ENCODE measurements around the gene ACOT7. TPM values are rescaled to one million over a fixed set of nuclear protein-coding genes. Genes with fewer than 3 reads are reported as not detected.

Gene ACOT7
- total RNA-seq, 1 donor from 2014 or later: 12.7 TPM

DNA sequence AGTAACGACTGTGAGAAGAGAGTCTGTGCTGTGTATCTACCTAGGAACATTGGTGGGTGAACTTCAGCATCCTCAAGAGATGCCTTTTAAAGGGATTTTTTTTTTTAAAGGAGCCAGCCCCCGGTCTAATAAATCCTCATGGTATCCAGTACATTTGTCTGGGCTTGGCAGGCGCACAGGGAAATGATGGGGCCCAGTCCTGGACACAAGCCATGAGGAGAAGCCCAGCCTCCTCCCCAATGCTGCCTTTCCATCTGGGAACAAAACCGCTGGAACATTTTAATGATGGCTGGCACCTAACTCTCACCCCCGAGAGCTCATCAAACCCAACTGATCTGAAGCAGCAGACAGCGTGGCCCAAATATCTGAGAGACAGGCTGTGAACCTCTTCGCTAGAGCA lies 64.2 kb downstream of the ACOT7 start:
- POLR2A ChIA-PET: no interaction called here

DNA sequence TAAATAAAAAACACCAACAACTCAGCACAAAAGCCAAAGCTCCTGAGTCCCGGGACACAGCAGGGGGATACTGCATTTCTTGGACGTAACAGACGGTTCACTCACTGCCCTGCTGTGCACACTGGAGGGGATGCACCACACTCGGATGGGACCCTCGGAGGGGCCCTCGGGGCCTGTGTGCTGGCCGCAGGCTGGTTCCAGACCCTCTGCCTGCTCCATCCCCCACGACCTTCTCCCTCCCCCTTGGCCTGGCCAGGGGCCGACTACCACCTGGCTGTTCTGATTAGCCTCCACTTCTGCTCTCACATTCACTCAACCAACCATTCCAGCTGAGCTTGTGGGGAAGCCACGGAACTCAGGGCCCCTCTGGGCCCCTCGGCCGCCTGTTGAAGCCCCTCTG lies 64.9 kb downstream of the ACOT7 start:
- ATAC-seq (ENCODE audit: low read depth): no peak
- H3K9me3 Mint-ChIP-seq: no peaks in the 10 kb centered on the region
- H3K4me1 Mint-ChIP-seq: no peaks in the 10 kb centered on the region
- ChIA-PET CTCF (no interaction called here), POLR2A (no interaction called here)
- intact Hi-C loops (cut with micrococcal nuclease): no loop called here
- H3K27ac Mint-ChIP-seq: no peak overlapping the region
- no peaks in the 10 kb centered on the region for H3K27me3 Mint-ChIP-seq
- peaks cover 2% of the 10 kb centered on the region for H3K36me3 Mint-ChIP-seq (ENCODE audit: low read depth)
- H3K4me3 Mint-ChIP-seq: no peak overlapping the region
- TF ChIP-seq, protein P1, sequence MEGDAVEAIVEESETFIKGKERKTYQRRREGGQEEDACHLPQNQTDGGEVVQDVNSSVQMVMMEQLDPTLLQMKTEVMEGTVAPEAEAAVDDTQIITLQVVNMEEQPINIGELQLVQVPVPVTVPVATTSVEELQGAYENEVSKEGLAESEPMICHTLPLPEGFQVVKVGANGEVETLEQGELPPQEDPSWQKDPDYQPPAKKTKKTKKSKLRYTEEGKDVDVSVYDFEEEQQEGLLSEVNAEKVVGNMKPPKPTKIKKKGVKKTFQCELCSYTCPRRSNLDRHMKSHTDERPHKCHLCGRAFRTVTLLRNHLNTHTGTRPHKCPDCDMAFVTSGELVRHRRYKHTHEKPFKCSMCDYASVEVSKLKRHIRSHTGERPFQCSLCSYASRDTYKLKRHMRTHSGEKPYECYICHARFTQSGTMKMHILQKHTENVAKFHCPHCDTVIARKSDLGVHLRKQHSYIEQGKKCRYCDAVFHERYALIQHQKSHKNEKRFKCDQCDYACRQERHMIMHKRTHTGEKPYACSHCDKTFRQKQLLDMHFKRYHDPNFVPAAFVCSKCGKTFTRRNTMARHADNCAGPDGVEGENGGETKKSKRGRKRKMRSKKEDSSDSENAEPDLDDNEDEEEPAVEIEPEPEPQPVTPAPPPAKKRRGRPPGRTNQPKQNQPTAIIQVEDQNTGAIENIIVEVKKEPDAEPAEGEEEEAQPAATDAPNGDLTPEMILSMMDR (IDR thresholded peaks at IDR 0.05): no peak
- DNase-seq: no peak

More for the DNA sequence above, 64.2 kb downstream of the ACOT7 start:
- Mint-ChIP-seq H3K4me3 (no peak overlapping the region), H3K27me3 (no peaks in the 10 kb centered on the region), H3K36me3 (ENCODE audit: low read depth) (peaks cover 2% of the 10 kb centered on the region), H3K4me1 (no peaks in the 10 kb centered on the region), H3K27ac (no peak overlapping the region), H3K9me3 (no peaks in the 10 kb centered on the region)
- TF ChIP-seq, protein P1 (IDR thresholded peaks at IDR 0.05): no peak
- intact Hi-C loops (cut with micrococcal nuclease): no loop called here
- CTCF ChIA-PET: no interaction called here
- ATAC-seq (ENCODE audit: low read depth) (no peak), DNase-seq (no peak)

DNA sequence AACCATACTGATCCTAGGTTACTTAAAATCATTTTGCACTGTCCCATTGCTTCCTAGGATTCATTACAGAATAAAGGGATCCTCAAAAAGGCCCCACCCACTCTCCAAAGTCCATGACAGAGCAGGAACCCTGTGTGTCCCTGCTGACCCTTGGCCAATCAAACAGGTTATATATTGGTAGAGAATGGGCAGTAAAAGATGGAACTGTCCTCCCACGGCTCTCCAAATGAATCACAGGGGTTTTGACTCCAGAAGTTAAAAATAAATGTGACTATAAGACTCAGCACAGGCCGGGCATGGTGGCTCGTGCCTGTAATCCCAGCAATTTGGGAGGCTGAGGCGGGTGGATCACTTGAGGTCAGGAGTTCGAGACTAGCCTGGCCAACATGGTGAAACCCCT lies 65.5 kb downstream of the ACOT7 start:
- no peaks in the 10 kb centered on the region for H3K27me3 Mint-ChIP-seq
- TF ChIP-seq, protein P1 (IDR thresholded peaks at IDR 0.05): no peak
- H3K4me3 Mint-ChIP-seq: no peak overlapping the region
- no peaks in the 10 kb centered on the region for H3K4me1 Mint-ChIP-seq
- H3K9me3 Mint-ChIP-seq: no peaks in the 10 kb centered on the region
- no peak overlapping the region for H3K27ac Mint-ChIP-seq
- DNase-seq: no peak
- ChIA-PET POLR2A (no interaction called here), CTCF (no interaction called here)
- H3K36me3 Mint-ChIP-seq (ENCODE audit: low read depth): peaks cover 2% of the 10 kb centered on the region
- intact Hi-C loops (cut with micrococcal nuclease): no loop called here
- ATAC-seq (ENCODE audit: low read depth): no peak

DNA sequence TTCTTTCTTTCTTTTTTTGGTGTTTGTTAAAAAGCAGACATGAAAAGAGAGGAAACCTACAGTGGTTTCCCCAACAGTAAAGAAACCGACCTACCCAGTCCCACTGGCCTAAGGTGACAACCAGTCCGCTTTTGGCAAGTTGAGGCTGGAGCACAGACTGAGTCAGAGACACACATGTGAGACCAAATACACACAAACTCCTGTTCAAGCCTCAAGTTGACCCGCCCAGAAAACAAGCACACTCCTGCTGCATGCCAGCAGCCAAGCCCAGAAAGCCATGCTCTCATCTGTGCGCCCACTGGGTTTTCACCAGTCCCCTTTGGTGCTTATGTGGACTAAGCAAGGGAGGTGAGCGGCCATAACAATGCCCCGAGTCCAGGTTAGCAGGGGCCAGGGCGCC lies 68.1 kb downstream of the ACOT7 start:
- Mint-ChIP-seq H3K9me3 (no peaks in the 10 kb centered on the region), H3K27me3 (no peaks in the 10 kb centered on the region), H3K27ac (no peak overlapping the region), H3K36me3 (ENCODE audit: low read depth) (peaks cover 2% of the 10 kb centered on the region), H3K4me3 (no peak overlapping the region), H3K4me1 (no peaks in the 10 kb centered on the region)
- ChIA-PET CTCF (no interaction called here), POLR2A (no interaction called here)
- DNase-seq (no peak), ATAC-seq (ENCODE audit: low read depth) (no peak)
- TF ChIP-seq, protein P1 (IDR thresholded peaks at IDR 0.05): no peak
- intact Hi-C loops (cut with micrococcal nuclease): no loop called here

DNA sequence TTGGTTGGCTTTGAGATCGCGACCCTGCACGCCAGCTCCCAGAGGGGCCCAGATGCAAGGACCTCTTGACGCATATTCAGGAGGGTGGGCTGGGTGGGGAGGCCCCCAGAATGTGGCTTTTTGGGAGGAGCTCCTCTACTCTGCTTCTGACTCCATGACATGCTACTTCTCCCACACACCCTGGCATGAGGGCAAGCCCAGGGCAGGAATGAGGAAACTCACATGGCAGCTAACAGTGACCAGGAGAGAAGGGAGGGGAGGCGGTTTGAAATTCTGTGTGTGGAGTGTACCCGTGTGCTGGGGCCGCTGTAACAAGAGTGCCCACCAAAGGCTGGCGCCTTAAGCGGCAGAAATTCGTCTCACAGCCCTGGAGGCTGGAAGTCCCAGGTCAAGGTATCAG lies 71.4 kb downstream of the ACOT7 start:
- TF ChIP-seq, protein P1 (IDR thresholded peaks at IDR 0.05): no peak
- Mint-ChIP-seq H3K36me3 (ENCODE audit: low read depth) (peaks cover 2% of the 10 kb centered on the region), H3K9me3 (no peaks in the 10 kb centered on the region), H3K4me3 (no peak overlapping the region), H3K27ac (no peak overlapping the region), H3K27me3 (no peaks in the 10 kb centered on the region), H3K4me1 (no peaks in the 10 kb centered on the region)
- POLR2A ChIA-PET: no interaction called here
- DNase-seq: no peak
- intact Hi-C loops (cut with micrococcal nuclease): no loop called here
- ATAC-seq (ENCODE audit: low read depth): no peak
- CTCF ChIA-PET: no interaction called here
